Measurements from ENCODE around the gene MUC16. TPM values are rescaled to one million over a fixed set of nuclear protein-coding genes. Genes with fewer than 3 reads are reported as not detected.

The MUC16 gene
- total and polyA plus RNA-seq, 2 of the 13 experiments (the other 11 are each of a cell fraction or from before 2014, with no cell fraction given) = not detected

DNA sequence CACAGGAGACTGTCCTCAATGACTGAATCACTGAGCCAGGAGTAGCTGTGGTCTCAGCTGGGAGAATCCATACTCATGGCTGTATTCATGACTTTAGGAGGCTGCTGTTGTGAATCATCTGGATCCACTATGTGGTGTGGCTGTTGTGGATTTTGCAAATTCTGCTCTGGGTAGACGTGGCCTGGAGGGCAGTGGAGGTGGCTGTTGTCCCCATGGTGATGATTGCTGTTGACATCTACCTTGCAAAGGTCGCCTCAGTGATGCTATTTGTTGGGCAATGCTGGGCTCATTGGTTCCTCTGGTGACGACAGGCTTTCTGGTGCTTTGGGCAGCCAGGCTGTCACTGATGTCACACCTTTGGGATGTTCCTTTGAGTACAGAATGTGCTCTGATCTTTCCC lies 23.9 kb downstream of the MUC16 start (continued):
- TF ChIP-seq RBAK (CRISPR knock-in tag; IDR thresholded peaks at IDR 0.05) = no peak

DNA sequence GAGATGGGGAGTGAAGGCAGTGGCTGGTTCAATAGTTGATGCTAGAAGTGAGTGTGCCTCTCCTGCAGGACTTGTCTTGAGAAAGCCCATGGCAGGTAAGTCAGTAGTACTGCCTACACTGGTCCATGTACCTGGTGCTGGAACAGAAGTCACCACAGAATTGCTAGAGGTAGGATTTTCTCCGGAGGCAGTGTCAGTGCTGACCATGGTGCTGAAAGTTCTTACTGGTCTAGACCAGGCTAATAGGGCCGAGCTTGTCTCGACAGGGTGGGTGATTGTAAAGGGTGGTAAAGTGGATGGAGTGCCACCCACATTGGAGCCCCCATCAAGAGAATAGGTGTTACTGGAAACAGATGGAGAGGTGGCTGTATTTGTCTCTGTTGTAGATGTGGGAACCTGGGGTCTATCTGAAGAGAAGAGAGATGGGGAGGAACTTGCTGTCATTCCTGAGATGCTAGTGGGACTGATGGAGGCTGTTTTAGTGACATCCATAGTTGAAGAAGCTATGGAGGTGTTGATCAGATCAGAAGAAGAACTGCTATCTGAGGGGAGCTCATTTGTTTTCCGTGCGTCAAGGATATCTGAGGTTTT lies 36.6 kb downstream of the MUC16 start:
- POLR2A ChIA-PET = no interaction called here
- BruUV-seq (replicated peaks) = no TSS peak
- Histone ChIP-seq H3K4me2 (ENCODE audit: low read depth, low read length) (no peak overlapping the region), H3K79me2 (ENCODE audit: insufficient read depth, low read length) (no peaks in the 10 kb centered on the region), H3K27ac (ENCODE audit: extremely low read length, insufficient read depth, low read length) (no peak overlapping the region), H3K36me3 (replicated peaks in 1 of 2; ENCODE audit: control insufficient read depth in 1 of 2, insufficient read depth in 2 of 2, low read length in 2 of 2) (no peaks in the 10 kb centered on the region), H2AFZ (ENCODE audit: low read length) (no peak overlapping the region), H4K20me1 (ENCODE audit: insufficient read depth, low read length) (no peaks in the 10 kb centered on the region), H3K9ac (ENCODE audit: insufficient read depth, low read depth, low read length) (no peak overlapping the region), H3K27me3 (ENCODE audit: control insufficient read depth in 1 of 2, insufficient read depth in 2 of 2, low read length in 2 of 2) (no peaks in the 10 kb centered on the region), H3K4me1 (ENCODE audit: insufficient read depth, low read length) (no peaks in the 10 kb centered on the region), H3K4me3 (replicated peaks in 1 of 3; ENCODE audit: insufficient read depth in 1 of 3, low read depth in 2 of 3, low read length in 3 of 3) (no peak overlapping the region), H3K9me3 (ENCODE audit: low read length) (peaks cover 94% of the 10 kb centered on the region)
- 37% methylated on average over 5 of the region's 5 CpGs for WGBS (ENCODE audit: low lambda C conversion rate)
- in situ Hi-C loops (cut with HindIII; ENCODE audit: extremely low pct_ligation_motif_present, low pct_unique_long_range_greater_than_20kb) = no loop called here
- intact Hi-C loops (cut with micrococcal nuclease; ENCODE audit: unreplicated experiment) = no loop called here
- ATAC-seq (no peak), FAIRE-seq (no peak), DNase-seq (ENCODE audit: low spot score) (no peak)
- TF ChIP-seq FOXK2 (IDR thresholded peaks at IDR 0.05) (no peak), MIER2 (CRISPR knock-in tag; IDR thresholded peaks at IDR 0.05) (peak; percentile 91), ZNF746 (CRISPR knock-in tag; IDR thresholded peaks at IDR 0.05) (no peak), MAZ (IDR thresholded peaks at IDR 0.05; ENCODE audit: borderline replicate concordance, low read depth, low read length) (no peak), MAZ (CRISPR knock-in tag; IDR thresholded peaks at IDR 0.05; ENCODE audit: low read depth) (no peak), RORA (CRISPR knock-in tag; IDR thresholded peaks at IDR 0.05) (no peak), TBX3 (IDR thresholded peaks at IDR 0.05; ENCODE audit: borderline replicate concordance) (no peak), HDAC6 (IDR thresholded peaks at IDR 0.05; ENCODE audit: low read depth, low read length) (no peak), ZNF367 (CRISPR knock-in tag; IDR thresholded peaks at IDR 0.05; ENCODE audit: borderline replicate concordance) (no peak), NFYC (CRISPR knock-in tag; IDR thresholded peaks at IDR 0.05) (no peak), TBP (CRISPR knock-in tag; IDR thresholded peaks at IDR 0.05) (no peak), EHMT2 (IDR thresholded peaks at IDR 0.05; ENCODE audit: borderline replicate concordance, low read depth, low read length) (no peak), TMF1 (CRISPR knock-in tag; IDR thresholded peaks at IDR 0.05; ENCODE audit: low read depth) (no peak)
- TF ChIP-seq, protein P1, sequence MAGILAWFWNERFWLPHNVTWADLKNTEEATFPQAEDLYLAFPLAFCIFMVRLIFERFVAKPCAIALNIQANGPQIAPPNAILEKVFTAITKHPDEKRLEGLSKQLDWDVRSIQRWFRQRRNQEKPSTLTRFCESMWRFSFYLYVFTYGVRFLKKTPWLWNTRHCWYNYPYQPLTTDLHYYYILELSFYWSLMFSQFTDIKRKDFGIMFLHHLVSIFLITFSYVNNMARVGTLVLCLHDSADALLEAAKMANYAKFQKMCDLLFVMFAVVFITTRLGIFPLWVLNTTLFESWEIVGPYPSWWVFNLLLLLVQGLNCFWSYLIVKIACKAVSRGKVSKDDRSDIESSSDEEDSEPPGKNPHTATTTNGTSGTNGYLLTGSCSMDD (CRISPR knock-in tag; IDR thresholded peaks at IDR 0.05) = no peak
- TF ChIP-seq, protein P2, sequence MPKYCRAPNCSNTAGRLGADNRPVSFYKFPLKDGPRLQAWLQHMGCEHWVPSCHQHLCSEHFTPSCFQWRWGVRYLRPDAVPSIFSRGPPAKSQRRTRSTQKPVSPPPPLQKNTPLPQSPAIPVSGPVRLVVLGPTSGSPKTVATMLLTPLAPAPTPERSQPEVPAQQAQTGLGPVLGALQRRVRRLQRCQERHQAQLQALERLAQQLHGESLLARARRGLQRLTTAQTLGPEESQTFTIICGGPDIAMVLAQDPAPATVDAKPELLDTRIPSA (CRISPR knock-in tag; IDR thresholded peaks at IDR 0.05; ENCODE audit: borderline replicate concordance) = no peak
- TF ChIP-seq, protein P3, sequence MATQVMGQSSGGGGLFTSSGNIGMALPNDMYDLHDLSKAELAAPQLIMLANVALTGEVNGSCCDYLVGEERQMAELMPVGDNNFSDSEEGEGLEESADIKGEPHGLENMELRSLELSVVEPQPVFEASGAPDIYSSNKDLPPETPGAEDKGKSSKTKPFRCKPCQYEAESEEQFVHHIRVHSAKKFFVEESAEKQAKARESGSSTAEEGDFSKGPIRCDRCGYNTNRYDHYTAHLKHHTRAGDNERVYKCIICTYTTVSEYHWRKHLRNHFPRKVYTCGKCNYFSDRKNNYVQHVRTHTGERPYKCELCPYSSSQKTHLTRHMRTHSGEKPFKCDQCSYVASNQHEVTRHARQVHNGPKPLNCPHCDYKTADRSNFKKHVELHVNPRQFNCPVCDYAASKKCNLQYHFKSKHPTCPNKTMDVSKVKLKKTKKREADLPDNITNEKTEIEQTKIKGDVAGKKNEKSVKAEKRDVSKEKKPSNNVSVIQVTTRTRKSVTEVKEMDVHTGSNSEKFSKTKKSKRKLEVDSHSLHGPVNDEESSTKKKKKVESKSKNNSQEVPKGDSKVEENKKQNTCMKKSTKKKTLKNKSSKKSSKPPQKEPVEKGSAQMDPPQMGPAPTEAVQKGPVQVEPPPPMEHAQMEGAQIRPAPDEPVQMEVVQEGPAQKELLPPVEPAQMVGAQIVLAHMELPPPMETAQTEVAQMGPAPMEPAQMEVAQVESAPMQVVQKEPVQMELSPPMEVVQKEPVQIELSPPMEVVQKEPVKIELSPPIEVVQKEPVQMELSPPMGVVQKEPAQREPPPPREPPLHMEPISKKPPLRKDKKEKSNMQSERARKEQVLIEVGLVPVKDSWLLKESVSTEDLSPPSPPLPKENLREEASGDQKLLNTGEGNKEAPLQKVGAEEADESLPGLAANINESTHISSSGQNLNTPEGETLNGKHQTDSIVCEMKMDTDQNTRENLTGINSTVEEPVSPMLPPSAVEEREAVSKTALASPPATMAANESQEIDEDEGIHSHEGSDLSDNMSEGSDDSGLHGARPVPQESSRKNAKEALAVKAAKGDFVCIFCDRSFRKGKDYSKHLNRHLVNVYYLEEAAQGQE (IDR thresholded peaks at IDR 0.05; ENCODE audit: borderline replicate concordance in 1 of 2, low read depth in 1 of 2, low read length in 2 of 2) = peak; percentile 53 to 92
- TF ChIP-seq, protein P4, sequence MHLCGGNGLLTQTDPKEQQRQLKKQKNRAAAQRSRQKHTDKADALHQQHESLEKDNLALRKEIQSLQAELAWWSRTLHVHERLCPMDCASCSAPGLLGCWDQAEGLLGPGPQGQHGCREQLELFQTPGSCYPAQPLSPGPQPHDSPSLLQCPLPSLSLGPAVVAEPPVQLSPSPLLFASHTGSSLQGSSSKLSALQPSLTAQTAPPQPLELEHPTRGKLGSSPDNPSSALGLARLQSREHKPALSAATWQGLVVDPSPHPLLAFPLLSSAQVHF (CRISPR knock-in tag; IDR thresholded peaks at IDR 0.05) = no peak
- CTCF ChIA-PET (ENCODE audit: low intra/inter-chr PET ratio, low total read pairs) = no interaction called here
